BLaER1 (cell line): ENCODE measurements around the gene GDPGP1.

Source experiments
- H3K27ac ChIP-seq: shearing (Covaris generic); formaldehyde crosslinking; 2 replicates; pipeline ENCODE4 v1.8.1; 2022
- H3K27me3 ChIP-seq: shearing (Covaris generic); formaldehyde crosslinking; 2 replicates; pipeline ENCODE4 v1.8.1; 2022
- H3K36me3 ChIP-seq: shearing (Covaris generic); formaldehyde crosslinking; 2 replicates; pipeline ENCODE4 v1.8.1; 2022
- H3K4me1 ChIP-seq: shearing (Covaris generic); formaldehyde crosslinking; 2 replicates; pipeline ENCODE4 v1.8.1; 2022
- H3K4me2 ChIP-seq: shearing (Covaris generic); formaldehyde crosslinking; 2 replicates; pipeline ENCODE4 v1.8.1; 2022
- H3K4me3 ChIP-seq: shearing (Covaris generic); formaldehyde crosslinking; 2 replicates; pipeline ENCODE4 v1.8.1; 2022
- H3K9ac ChIP-seq: shearing (Covaris generic); formaldehyde crosslinking; 2 replicates; pipeline ENCODE4 v1.8.1; 2022
- H3K9me3 ChIP-seq: shearing (Covaris generic); formaldehyde crosslinking; 2 replicates; pipeline ENCODE4 v1.8.1; 2022
- H4K20me1 ChIP-seq: shearing (Covaris generic); formaldehyde crosslinking; 2 replicates; pipeline ENCODE4 v1.8.1; 2022
- Cebpa-rat ChIP-seq: shearing (Covaris generic); IDR thresholded peaks from 2 replicates; pipeline ENCODE4 v1.8.1; 2022

Gene GDPGP1

DNA sequence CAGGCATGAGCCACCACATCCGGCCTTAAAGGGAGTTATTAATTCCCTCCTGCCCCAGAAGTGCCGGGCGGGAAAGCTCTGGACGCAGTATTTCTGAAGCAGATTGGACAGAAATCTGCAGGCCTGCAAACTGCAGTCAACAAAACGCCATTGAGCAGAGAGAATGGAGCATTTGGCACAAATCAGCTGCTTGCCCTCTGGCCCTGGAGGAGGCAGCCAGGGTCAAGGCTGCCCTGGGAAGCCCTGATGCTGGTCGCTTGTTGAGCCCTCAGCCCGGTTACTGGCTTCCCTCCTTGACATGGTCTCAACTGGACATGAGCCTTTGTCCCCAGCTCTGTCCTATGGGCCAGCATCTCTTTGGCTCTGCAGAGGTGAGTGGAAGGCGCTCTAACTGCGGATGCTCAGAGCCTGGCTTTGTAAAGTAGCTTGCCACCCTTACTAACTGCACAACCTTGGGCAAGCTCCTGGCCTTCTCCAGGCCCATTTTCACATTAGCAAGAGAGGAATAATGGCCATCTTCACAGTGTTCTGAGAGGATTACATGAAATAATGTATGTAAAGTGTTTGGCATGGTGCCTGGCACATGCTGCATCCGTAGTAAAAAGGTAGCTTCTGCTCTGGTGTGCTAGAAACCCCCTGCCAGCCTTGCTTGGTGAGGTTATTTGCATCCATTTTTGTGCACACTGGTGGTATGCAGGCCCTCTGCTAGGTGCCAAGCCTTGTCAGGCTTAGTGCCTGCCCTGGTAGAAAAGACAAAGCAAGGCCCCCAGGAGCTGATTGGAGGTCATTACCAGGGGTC is 28.8 kb upstream of the GDPGP1 start:
- H3K4me1 ChIP-seq = peaks cover 70% of the 10 kb centered on the region
- no peak overlapping the region; the same call in 1 of the 2 replicates for H3K9ac ChIP-seq
- no peaks in the 10 kb centered on the region for H3K27me3 ChIP-seq
- TF ChIP-seq Cebpa-rat = no peak
- no peak overlapping the region for H3K4me3 ChIP-seq
- H3K9me3 ChIP-seq = no peaks in the 10 kb centered on the region
- peaks cover 51% of the 10 kb centered on the region for H4K20me1 ChIP-seq
- peaks cover 48% of the 10 kb centered on the region for H3K36me3 ChIP-seq
- peak overlapping the region; percentile 61 for H3K4me2 ChIP-seq
- peak overlapping the region; percentile 8; the same call in 1 of the 2 replicates for H3K27ac ChIP-seq

DNA sequence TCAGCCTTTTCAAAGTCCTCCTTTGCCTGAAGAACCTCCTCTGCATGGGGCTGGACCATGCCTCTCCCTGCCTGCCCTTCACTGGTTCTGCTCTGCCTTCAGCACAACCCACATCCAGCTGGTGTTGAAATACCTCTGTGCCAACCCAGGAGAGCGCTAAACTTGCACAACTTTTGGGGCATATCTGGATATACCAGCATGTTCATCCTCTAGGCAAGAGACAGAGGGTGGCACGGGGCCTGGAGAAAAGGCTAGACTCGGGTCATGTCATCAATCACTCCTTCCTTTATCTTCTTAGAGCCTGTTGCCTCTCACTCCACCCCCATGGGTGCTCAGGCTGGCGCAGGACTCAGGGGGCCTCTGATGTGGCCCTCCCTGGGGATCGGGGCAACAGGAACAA is 28.1 kb upstream of the GDPGP1 start:
- H3K4me2 ChIP-seq = peak overlapping the region; percentile 61
- H3K4me1 ChIP-seq = peaks cover 70% of the 10 kb centered on the region

DNA sequence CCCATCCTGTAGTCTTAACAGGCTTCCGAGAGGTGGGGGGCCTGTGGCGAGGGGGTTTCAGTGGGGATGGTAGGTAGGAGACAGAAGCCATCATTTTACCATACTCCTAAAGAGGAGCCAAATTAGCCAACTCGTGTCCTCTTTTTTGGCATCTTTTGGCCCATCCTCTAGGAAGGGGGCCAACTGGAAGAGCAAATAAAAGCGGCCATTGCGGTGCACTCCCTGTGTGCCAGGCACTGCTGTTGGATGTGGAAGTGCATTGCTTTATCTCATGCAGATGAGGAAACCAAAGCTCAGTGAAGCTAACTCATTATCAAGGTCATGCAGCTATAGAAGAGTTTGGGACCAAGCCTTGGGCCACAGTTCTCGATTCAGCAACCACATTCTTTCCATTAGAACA is 26.8 kb upstream of the GDPGP1 start:
- H4K20me1 ChIP-seq = peaks cover 63% of the 10 kb centered on the region
- H3K4me3 ChIP-seq = no peak overlapping the region
- no peak overlapping the region for H3K4me2 ChIP-seq
- no peaks in the 10 kb centered on the region for H3K9me3 ChIP-seq
- no peak overlapping the region for H3K9ac ChIP-seq
- H3K27me3 ChIP-seq = no peaks in the 10 kb centered on the region
- peaks cover 78% of the 10 kb centered on the region for H3K4me1 ChIP-seq
- peaks cover 54% of the 10 kb centered on the region for H3K36me3 ChIP-seq
- H3K27ac ChIP-seq = no peak overlapping the region
- no peak for TF ChIP-seq Cebpa-rat

More for the DNA sequence above, 28.1 kb upstream of the GDPGP1 start:
- TF ChIP-seq Cebpa-rat = no peak
- H3K9me3 ChIP-seq = no peaks in the 10 kb centered on the region
- no peak overlapping the region; the same call in 1 of the 2 replicates for H3K9ac ChIP-seq
- peaks cover 57% of the 10 kb centered on the region for H4K20me1 ChIP-seq
- peaks cover 51% of the 10 kb centered on the region for H3K36me3 ChIP-seq
- H3K4me3 ChIP-seq = no peak overlapping the region
- peak overlapping the region; percentile 8; the same call in 1 of the 2 replicates for H3K27ac ChIP-seq
- no peaks in the 10 kb centered on the region for H3K27me3 ChIP-seq

GRCh38 chr15:90208356-90208755 is 25.7 kb upstream of the GDPGP1 start:
- peaks cover 63% of the 10 kb centered on the region for H4K20me1 ChIP-seq
- no peak overlapping the region for H3K9ac ChIP-seq
- peaks cover 78% of the 10 kb centered on the region for H3K4me1 ChIP-seq
- no peaks in the 10 kb centered on the region for H3K27me3 ChIP-seq
- H3K27ac ChIP-seq = no peak overlapping the region
- H3K9me3 ChIP-seq = no peaks in the 10 kb centered on the region
- H3K36me3 ChIP-seq = peaks cover 59% of the 10 kb centered on the region
- H3K4me3 ChIP-seq = no peak overlapping the region
- H3K4me2 ChIP-seq = no peak overlapping the region
- TF ChIP-seq Cebpa-rat = no peak

- peaks cover 57% of the 10 kb centered on the region for H4K20me1 ChIP-seq
- no peak overlapping the region for H3K9ac ChIP-seq
These were observed 24.4 kb upstream of the GDPGP1 start for GRCh38 chr15:90209591-90209990.

GRCh38 chr15:90210593-90210992 is 23.4 kb upstream of the GDPGP1 start:
- no peak overlapping the region for H3K4me3 ChIP-seq
- peaks cover 48% of the 10 kb centered on the region for H3K36me3 ChIP-seq
- no peaks in the 10 kb centered on the region for H3K27me3 ChIP-seq
- peaks cover 47% of the 10 kb centered on the region for H4K20me1 ChIP-seq
- peaks cover 74% of the 10 kb centered on the region for H3K4me1 ChIP-seq
- TF ChIP-seq Cebpa-rat = no peak
- H3K4me2 ChIP-seq = peak overlapping the region; percentile 77
- no peaks in the 10 kb centered on the region for H3K9me3 ChIP-seq
- peak overlapping the region; percentile 43; the same call in 1 of the 2 replicates for H3K9ac ChIP-seq
- peak overlapping the region; percentile 70 for H3K27ac ChIP-seq

More at GRCh38 chr15:90209591-90209990, 24.4 kb upstream of the GDPGP1 start:
- Histone ChIP-seq H3K4me3 (no peak overlapping the region), H3K9me3 (no peaks in the 10 kb centered on the region), H3K36me3 (peaks cover 58% of the 10 kb centered on the region), H3K27me3 (no peaks in the 10 kb centered on the region), H3K4me1 (peaks cover 78% of the 10 kb centered on the region), H3K27ac (no peak overlapping the region), H3K4me2 (0 out of 2 replicates have a peak overlapping the region, but pooled peaks have one; percentile 8)
- TF ChIP-seq Cebpa-rat = no peak

GRCh38 chr15:90211009-90211408 is 23.0 kb upstream of the GDPGP1 start:
- Histone ChIP-seq H3K27me3 (no peaks in the 10 kb centered on the region), H3K9me3 (no peaks in the 10 kb centered on the region), H3K4me1 (peaks cover 70% of the 10 kb centered on the region), H3K27ac (peak overlapping the region; percentile 70), H4K20me1 (peaks cover 43% of the 10 kb centered on the region; the same call in 1 of the 2 replicates), H3K4me2 (peak overlapping the region; percentile 77), H3K9ac (peak overlapping the region; percentile 43), H3K4me3 (no peak overlapping the region), H3K36me3 (peaks cover 45% of the 10 kb centered on the region)
- TF ChIP-seq Cebpa-rat = no peak

GRCh38 chr15:90211440-90212143 is 22.4 kb upstream of the GDPGP1 start:
- peak overlapping the region; percentile 70 for H3K27ac ChIP-seq

GRCh38 chr15:90212221-90213098 is 21.5 kb upstream of the GDPGP1 start:
- Histone ChIP-seq H3K4me2 (peak overlapping the region; percentile 77; the same call in 1 of the 2 replicates), H3K9me3 (no peaks in the 10 kb centered on the region), H3K4me1 (peaks cover 64% of the 10 kb centered on the region), H3K9ac (no peak overlapping the region), H3K27ac (0 out of 2 replicates have a peak overlapping the region, but pooled peaks have one; percentile 70), H3K36me3 (peaks cover 34% of the 10 kb centered on the region), H3K4me3 (no peak overlapping the region), H3K27me3 (no peaks in the 10 kb centered on the region), H4K20me1 (peaks cover 52% of the 10 kb centered on the region; the same call in 1 of the 2 replicates)
- no peak for TF ChIP-seq Cebpa-rat

More at GRCh38 chr15:90211440-90212143, 22.4 kb upstream of the GDPGP1 start:
- peak overlapping the region; percentile 43; the same call in 1 of the 2 replicates for H3K9ac ChIP-seq
- H3K27me3 ChIP-seq = no peaks in the 10 kb centered on the region
- no peaks in the 10 kb centered on the region for H3K9me3 ChIP-seq
- H3K4me2 ChIP-seq = peak overlapping the region; percentile 77
- H3K36me3 ChIP-seq = peaks cover 39% of the 10 kb centered on the region
- H4K20me1 ChIP-seq = peaks cover 44% of the 10 kb centered on the region; the same call in 1 of the 2 replicates
- no peak overlapping the region for H3K4me3 ChIP-seq
- peaks cover 64% of the 10 kb centered on the region for H3K4me1 ChIP-seq
- no peak for TF ChIP-seq Cebpa-rat
